Glutamatergic neuron (in vitro differentiated cells): ENCODE results near the gene PAQR8. TPM values are rescaled to one million over a fixed set of nuclear protein-coding genes. Genes with fewer than 3 reads are reported as not detected.

ENCODE experiments used
- DNase-seq: peaks from one replicate; pipeline ENCODE4 v3.0.0; 2022
- H3K27ac Mint-ChIP-seq: one replicate; pipeline ENCODE4 v1.8.0; 2020; ENCODE audit warnings: mild to moderate bottlenecking, mixed read lengths, inconsistent platforms; ENCODE audit not compliant: unreplicated experiment
- H3K27me3 Mint-ChIP-seq: one replicate; pipeline ENCODE4 v1.8.0; 2020; ENCODE audit warnings: mild to moderate bottlenecking, moderate library complexity, mixed read lengths, inconsistent platforms; ENCODE audit not compliant: unreplicated experiment
- H3K36me3 Mint-ChIP-seq: one replicate; pipeline ENCODE4 v1.8.0; 2020; ENCODE audit warnings: mild to moderate bottlenecking, mixed read lengths, inconsistent platforms; ENCODE audit not compliant: unreplicated experiment
- H3K4me1 Mint-ChIP-seq: one replicate; pipeline ENCODE4 v1.8.0; 2020; ENCODE audit warnings: mild to moderate bottlenecking, low read depth, mixed read lengths, inconsistent platforms; ENCODE audit not compliant: unreplicated experiment
- H3K4me3 Mint-ChIP-seq: one replicate; pipeline ENCODE4 v1.8.0; 2020; ENCODE audit warnings: mild to moderate bottlenecking, mixed read lengths, inconsistent platforms; ENCODE audit not compliant: unreplicated experiment
- H3K9me3 Mint-ChIP-seq: one replicate; pipeline ENCODE4 v1.8.0; 2020; ENCODE audit warnings: mild to moderate bottlenecking, moderate library complexity, mixed read lengths, inconsistent platforms; ENCODE audit not compliant: unreplicated experiment
- CTCF ChIP-seq: fragments of 200-600 bp; sonication (generic); IDR thresholded peaks from one replicate; pipeline ENCODE4 v1.5.0; 2021; ENCODE audit not compliant: partially characterized antibody, unreplicated experiment
- total RNA-seq: library from RNA; stranded (reverse); fragmentation: NEBNext Ultra II Directional; extraction: Animal tissue kit (Norgen Biotek cat#: 25700); gene quantifications from one replicate; pipeline ENCODE4 v1.2.1, GENCODE V29; 2021; ENCODE audit not compliant: unreplicated experiment

PAQR8 gene
- total RNA-seq, 1 donor from 2014 or later = 2.7 TPM

GRCh38 chr6:52389626-52390360 is 27.8 kb downstream of the PAQR8 start:
- H3K9me3 Mint-ChIP-seq = no peaks in the 10 kb centered on the region
- no peak overlapping the region for H3K27ac Mint-ChIP-seq
- H3K4me1 Mint-ChIP-seq = no peaks in the 10 kb centered on the region
- H3K36me3 Mint-ChIP-seq = no peaks in the 10 kb centered on the region
- H3K27me3 Mint-ChIP-seq = no peaks in the 10 kb centered on the region
- DNase-seq = no peak
- H3K4me3 Mint-ChIP-seq = no peak overlapping the region
- no peak for TF ChIP-seq CTCF

GRCh38 chr6:52390361-52390727 is 28.4 kb downstream of the PAQR8 start:
- DNase-seq = no peak
- Mint-ChIP-seq H3K27ac (no peak overlapping the region), H3K36me3 (no peaks in the 10 kb centered on the region)

GRCh38 chr6:52391599-52391998 is 29.6 kb downstream of the PAQR8 start:
- Mint-ChIP-seq H3K27me3 (no peaks in the 10 kb centered on the region), H3K4me1 (no peaks in the 10 kb centered on the region), H3K4me3 (no peak overlapping the region), H3K36me3 (no peaks in the 10 kb centered on the region), H3K9me3 (no peaks in the 10 kb centered on the region), H3K27ac (no peak overlapping the region)
- no peak for TF ChIP-seq CTCF
- no peak for DNase-seq

More at GRCh38 chr6:52390361-52390727, 28.4 kb downstream of the PAQR8 start:
- Mint-ChIP-seq H3K4me3 (no peak overlapping the region), H3K27me3 (no peaks in the 10 kb centered on the region), H3K4me1 (no peaks in the 10 kb centered on the region), H3K9me3 (no peaks in the 10 kb centered on the region)
- no peak for TF ChIP-seq CTCF

- Mint-ChIP-seq H3K27ac (no peak overlapping the region), H3K4me3 (no peak overlapping the region), H3K27me3 (no peaks in the 10 kb centered on the region), H3K36me3 (no peaks in the 10 kb centered on the region), H3K4me1 (no peaks in the 10 kb centered on the region), H3K9me3 (no peaks in the 10 kb centered on the region)
- TF ChIP-seq CTCF = no peak
- DNase-seq = no peak
These were observed 31.0 kb downstream of the PAQR8 start for GRCh38 chr6:52392944-52393343.

GRCh38 chr6:52393780-52394179 is 31.8 kb downstream of the PAQR8 start:
- Mint-ChIP-seq H3K4me1 (no peaks in the 10 kb centered on the region), H3K36me3 (no peaks in the 10 kb centered on the region), H3K27ac (no peak overlapping the region), H3K4me3 (no peak overlapping the region), H3K9me3 (no peaks in the 10 kb centered on the region), H3K27me3 (no peaks in the 10 kb centered on the region)
- no peak for TF ChIP-seq CTCF
- no peak for DNase-seq
